Mesenteric fat pad (tissue), 1 donor: Measurements from ENCODE around the gene RUNX3. TPM values are rescaled to one million over a fixed set of nuclear protein-coding genes. Genes with fewer than 3 reads are reported as not detected.
"Not testable (repeated sequence)": the region's sequence is repeated elsewhere in the genome, so short reads cannot be mapped to it uniquely, and the experiment has no call there.

Experiments
- DNase-seq: peaks from one replicate; pipeline ENCODE4 v3.0.0-alpha.2; 2020; ENCODE audit warnings: low spot score
- total RNA-seq: library from RNA; stranded (reverse); fragmentation: NEBNext Ultra II Directional; extraction: Animal tissue kit (Norgen Biotek cat#: 25700); gene quantifications from one replicate; pipeline ENCODE4 v1.2.1, GENCODE V29; 2021
- donor health status: DM: yes; HTN: yes; CAD: no.

The RUNX3 gene
- total RNA-seq, 1 donor from 2014 or later: 3.4 TPM

DNA sequence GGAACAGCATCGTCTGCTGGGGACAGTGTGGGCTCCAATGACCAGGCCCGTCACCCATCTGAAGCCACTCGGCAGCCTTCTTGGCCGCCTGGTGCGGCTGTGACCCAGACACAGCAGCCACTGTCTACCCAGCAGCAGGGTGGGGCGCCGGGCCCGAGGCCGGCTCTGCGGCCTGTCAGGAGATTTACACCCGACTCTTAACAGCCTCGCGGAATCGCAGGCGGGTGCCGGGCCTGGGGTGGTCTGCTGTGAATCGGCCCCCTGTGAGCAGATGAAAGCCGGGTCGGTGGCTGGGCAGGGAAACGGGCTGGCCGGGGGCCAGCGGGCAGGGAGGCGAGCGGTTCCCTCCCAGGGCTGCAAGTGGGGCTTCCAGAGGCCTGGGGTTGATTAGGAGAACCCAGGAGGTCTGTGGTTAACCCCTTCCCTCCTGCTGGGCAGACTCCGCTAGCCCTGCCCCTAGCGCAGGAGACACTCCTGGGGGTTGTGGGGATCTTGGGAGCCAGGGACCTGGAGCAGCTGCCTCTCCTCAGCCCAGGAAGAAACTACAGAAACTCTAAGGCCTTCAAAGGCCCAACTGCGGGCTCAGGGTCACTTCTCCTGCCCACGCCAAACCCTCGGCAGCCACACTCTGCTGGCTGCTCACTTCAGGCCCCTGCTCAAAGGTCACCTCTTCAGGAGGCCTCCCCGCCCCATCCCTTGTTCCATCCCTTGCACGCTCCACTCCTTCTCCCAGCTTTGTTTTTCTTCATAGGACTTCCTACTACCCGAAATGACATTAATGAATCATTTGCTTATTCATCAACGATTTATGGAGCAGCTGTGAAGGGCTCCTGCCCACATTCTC is 15.6 kb downstream of the RUNX3 start:
- DNase-seq: no peak

DNA sequence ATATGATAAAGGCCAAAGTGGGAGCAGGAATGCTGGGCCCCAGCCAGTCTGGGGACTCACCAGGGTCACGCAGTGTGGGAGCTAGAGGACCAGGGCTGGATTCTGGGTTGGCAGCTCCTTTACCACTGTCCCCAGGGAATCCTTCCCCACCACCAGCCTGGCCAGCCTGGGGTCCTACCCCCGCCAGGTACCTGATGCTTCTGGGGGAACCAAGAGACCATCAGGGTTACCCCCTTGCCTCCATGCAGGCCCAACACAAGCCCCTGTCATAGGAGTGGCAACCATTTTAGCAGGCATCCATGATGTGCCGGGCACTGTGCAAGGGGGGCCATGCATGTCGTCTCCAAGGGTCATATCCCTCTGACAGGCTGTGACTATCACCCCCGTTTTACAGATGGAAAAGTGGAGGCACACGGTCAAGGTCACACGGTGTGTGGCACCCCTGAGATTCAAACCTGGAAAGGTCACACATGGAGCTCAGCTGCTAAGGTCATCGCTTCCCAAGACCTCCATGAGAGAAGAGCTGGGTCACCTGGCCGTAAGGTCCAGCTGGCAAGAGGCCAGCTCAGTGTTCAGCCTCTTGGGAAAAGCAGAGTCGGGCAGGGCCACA is 16.4 kb downstream of the RUNX3 start:
- DNase-seq: no peak

GRCh38 chr1:24913274-24913604 is 16.8 kb downstream of the RUNX3 start:
- no peak for DNase-seq

DNA sequence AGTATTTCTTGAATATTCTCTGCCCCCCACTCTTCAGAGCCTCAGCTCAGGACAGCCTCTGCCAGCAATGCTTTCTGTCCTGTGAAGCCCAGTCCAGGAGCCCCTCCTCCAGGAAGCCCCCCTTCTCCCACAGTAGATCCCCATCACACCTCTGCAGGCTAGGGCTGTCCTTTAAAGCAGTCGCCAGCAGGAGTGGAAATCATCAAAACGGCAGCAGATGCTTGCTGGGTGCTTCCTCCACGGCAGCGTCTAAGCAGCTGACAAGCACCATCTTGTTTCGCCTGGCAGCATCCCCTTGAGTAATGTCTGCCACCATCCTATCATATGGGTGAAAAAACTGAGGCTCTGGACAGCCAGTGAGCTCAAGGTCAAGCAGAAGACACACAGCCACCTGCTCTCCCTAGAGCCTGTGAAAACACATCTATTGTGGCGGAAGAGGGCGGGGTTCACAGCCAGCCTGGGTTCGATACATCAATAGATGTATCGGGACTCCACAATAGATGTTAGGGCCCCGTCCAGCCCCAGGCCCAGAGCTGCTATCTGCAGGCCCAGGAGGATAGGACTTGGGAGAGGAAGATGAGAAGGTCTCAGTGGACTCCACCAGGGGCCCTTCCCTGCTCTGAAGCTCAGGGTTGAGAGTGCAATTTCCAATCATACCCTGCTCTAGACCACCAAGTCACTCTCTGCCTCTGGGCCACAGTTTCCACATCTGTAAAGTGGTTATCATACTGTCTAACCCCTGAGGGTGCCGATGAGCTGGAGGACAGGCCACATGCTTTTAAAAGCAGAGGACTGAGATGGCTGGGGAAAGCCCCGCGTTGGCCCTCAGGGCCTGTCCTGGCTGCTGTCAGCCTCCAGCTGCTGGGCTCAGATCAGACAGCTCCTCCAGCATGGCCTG is 17.5 kb downstream of the RUNX3 start:
- DNase-seq: no peak

DNA sequence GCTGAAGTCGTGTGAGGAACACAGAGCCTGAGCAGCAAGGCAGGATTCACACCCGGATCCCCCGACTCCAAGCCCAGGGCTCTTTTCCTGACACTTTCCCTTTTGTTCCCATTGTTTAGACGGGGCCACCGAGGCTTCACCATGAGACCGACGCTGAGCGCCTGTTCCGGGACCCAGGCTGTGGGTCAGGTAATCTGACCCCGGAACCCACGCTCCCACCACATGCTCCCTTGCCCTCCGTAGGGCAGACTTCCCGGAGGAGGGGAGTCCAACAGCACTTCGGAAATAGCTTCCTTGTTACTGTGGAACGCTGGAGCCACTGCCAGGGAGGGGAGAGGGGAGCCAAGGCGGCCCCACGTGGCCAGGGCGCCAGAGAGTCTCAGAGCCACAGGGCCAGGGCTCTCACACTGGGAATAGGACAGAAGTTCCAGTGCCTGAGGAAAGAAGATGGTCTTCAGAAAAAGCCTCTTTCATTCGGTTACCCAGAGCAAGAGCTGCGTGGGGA is 18.4 kb downstream of the RUNX3 start:
- DNase-seq: no peak

DNA sequence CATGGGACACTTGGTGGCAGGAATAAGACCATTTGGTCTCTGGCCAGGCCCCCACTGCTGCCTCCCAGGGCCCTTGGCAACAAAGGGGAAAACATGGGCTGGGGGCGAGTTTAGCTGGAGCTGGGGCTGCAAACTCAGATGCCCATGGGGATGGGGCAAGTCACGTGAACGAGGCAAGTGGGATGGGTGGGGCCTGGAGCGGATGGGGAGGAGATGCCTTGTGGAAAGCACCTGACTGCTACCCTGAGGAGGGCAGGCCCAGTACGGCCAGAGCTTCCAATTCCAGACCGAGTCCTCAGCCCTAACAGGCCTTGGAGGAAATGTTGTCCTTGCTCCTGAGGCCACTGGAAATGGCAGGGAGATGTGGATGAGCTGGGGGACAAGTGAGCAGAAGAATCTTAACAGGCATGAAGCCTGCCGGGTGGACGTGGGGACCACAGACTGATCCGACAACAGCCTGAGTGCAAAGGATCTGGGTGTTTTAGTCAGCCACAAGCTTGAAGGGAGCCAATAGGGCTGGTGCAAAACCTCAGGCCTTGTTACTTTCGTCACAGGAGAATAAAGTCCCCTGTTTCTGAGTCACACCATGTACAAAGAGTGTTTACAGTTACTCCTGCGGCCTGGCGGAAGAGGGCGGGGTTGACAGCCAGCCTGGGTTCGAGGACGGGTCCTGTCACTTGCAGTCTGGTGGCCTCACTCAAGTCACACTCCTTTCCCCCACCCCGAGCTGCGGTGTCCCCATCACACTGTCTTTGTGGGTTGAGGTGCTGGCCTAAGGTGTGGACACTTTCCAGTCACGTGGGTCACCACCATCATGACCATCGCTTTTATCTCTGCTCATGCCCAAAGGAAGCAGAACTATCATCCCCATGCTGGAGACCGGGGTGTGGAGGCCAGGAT is 19.1 kb downstream of the RUNX3 start:
- no peak for DNase-seq

DNA sequence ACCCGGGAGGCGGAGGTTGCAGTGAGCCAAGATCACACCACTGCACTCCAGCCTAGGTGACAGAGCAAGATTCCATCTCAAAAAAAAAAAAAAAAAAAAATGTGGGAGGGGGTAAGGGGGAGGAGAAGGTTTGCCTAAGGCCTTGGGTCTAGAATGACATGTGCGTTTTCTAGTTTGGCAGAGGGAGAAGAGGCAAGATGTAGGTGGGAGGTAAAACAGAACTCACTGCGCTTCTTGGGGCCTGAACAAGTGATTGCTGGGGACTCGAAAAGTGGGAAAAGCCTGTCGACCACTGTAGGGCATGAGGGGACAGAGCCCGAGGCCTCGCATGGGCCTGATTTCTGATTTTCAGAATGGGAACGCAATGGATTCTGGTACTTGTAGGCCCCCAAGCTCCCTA is 19.9 kb downstream of the RUNX3 start:
- no peak for DNase-seq

GRCh38 chr1:24909388-24909898 is 20.6 kb downstream of the RUNX3 start:
- no peak for DNase-seq

DNA sequence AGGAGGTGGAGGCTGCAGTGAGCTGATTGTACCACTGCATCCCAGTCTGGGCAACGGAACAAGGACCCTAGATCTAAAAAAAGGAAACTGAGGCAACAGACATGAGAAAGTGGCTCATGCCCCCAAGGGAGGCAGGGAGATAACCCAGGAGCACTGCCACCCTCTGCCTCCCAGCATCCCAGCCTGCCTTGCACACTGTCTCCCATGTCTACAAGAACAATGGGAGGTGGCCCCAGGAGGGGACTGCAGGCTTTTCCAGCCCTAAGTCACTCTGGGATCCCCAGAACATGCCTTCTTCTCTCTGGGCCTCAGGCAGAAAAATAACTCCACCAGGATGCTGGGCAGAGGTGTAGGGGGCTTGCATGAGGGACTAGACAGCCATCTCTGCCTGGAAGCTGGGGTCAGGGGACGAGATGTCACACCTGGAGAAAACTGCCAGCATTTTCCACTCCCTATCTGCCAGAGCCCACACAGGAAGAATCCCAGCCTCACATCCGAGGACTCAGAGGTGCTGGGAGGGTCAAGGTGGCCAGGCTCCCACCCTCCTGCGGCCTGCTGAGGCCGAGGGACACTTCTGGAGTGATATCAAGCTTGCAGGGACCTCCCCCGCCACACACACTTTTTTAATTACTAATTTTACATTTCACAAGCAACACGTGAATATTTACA is 21.4 kb downstream of the RUNX3 start:
- DNase-seq: no peak

- DNase-seq: not testable (repeated sequence)
Observed at GRCh38 chr1:24907587-24908294, 22.3 kb downstream of the RUNX3 start.

DNA sequence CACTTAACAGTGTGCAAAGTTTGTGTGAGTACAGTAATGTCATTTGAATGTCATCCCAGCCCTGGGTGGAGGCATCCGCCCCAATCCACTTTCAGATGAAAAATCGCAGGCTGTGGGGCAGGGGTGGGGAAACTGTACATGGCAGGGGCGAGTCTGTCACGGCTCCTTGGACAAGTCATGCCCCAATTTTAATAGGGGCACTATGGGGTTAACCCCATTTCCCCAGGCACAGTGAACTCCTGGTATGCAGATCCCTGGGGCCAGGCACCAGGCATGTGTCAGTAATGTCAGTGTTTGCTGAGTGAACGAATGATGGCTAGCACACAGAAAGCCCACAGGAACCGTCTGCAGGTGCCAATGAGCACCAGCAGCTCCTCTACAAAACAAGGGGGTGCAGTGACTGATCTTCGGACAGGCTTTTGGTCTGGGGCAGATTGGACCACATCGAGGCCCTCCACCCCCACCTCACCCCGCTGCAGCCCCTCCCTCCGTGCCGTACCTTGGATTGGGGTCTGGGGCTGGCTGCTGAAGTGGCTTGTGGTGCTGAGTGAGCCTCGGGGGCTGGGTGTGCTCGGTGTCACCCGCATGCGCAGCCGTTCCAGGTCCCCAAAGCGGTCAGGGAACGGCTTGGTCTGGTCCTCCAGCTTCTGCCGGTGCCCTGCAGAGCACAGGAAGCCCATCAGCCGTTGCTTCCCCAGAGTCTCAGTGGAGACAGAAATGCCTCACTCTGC is 23.2 kb downstream of the RUNX3 start:
- peak; percentile 59 for DNase-seq

DNA sequence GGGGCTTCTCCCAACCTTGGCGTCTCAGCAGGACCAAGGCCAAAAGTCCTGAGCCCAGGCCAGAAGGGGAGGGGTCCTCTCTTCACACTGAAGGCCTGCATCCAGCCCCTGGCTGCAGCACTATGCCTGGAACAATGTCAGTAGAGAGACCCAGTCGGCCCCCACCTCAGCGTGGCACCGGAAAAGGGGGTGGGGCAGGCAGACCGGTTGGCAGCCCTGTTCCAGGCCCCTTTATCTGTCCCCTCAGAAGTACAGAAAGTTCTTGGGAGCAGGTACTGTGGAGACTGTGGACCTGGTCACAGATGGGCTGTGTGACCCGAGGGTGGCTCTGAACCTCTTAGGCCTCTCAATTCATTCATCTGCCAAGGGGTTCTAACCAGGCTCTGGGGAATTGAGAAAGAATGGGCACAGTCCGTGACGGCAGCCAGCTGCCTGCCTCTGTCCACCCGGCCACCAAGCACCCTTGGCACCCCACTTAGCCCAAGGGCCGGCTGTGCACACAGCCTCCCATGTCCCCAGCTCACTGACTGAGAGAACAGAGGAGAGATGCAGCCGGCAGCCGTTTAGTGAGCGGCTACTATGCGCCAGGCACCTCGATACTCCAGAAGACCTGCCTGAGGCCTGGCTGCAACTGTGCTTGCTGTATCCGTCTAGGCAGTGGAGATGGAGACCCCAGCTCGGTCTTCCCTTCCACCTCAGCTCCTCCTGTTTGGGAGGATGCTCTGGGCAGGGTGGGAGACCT is 23.9 kb downstream of the RUNX3 start:
- peak; percentile 87 for DNase-seq

- peak; percentile 69 for DNase-seq
Observed at GRCh38 chr1:24905355-24905978, 24.6 kb downstream of the RUNX3 start.

DNA sequence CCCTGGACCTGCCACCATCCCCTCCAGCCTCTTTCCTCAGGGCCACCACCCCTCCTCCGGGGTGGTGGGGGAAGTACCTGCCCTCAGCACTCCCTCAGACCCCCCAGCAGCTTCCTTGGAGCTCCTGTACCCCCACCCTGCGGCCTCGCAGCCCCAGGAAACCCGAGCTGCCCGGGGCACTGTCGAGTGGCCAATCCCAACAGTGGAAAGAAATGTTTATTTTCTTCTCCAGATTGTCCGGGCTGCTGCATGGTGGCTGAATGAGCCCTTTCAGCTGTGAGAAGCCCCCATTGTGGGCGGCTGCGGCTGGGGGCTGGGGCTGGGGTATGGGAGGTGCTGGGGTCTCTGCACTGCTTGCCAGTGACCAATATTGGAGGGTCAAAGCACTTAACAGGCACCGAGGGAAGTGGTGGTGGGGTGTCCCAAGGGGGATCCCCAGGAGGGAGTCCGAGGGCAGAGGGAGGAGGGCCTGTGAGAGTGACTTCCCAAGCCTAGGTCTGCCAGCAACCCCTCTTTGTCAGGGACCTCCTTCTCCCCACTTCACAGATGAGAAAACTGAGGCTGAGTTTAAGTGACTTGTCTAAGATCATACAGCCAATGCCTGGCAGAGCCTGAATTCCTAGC is 25.2 kb downstream of the RUNX3 start:
- peak; percentile 81 for DNase-seq

GRCh38 chr1:24903955-24904730 is 25.9 kb downstream of the RUNX3 start:
- peak; percentile 81 for DNase-seq

DNA sequence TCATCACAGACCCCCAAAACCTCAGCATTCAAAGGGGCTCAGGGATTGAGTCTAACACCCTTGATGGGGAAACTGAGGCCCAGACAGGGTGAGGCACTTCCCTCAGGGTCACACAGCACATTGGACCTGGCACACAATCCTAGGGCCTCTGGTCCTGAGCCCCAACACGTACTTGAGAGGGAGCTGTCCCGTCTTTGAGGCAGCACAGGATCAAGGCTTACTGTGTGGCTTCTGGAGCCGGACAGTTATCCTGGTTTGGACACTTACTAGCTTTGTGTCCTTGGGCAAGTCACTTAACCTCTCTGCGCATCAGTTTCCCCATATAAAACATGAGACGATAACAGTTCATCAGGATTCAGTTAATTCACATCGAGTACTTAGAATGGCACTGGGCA is 26.5 kb downstream of the RUNX3 start:
- DNase-seq: peak; percentile 64
